H9 (cell line): Measurements from ENCODE around the gene HNRNPLL. TPM values are rescaled to one million over a fixed set of nuclear protein-coding genes. Genes with fewer than 3 reads are reported as not detected.

Source experiments
- DNase-seq: peaks from one replicate; pipeline ENCODE4 v3.0.0-alpha.2; 2017
- H2AFZ ChIP-seq: one replicate; pipeline ENCODE4 v1.6.1; 2013; ENCODE audit warnings: mild to moderate bottlenecking, low read length, control low read depth, moderate library complexity
- H2AK5ac ChIP-seq: 2 replicates; pipeline ENCODE4 v1.6.1; 2013; ENCODE audit warnings: low read length, control low read depth, mixed read lengths; ENCODE audit not compliant: insufficient read length
- H2BK120ac ChIP-seq: one replicate; pipeline ENCODE4 v1.6.1; 2013; ENCODE audit warnings: low read depth, mild to moderate bottlenecking, low read length, control low read depth, inconsistent platforms; ENCODE audit not compliant: poor library complexity, severe bottlenecking
- H2BK12ac ChIP-seq: 2 replicates; pipeline ENCODE4 v1.6.1; 2013; ENCODE audit warnings: low read length, control low read depth, mixed read lengths, low read depth; ENCODE audit not compliant: insufficient read length
- H2BK15ac ChIP-seq: 2 replicates; pipeline ENCODE4 v1.6.1; 2013; ENCODE audit warnings: low read depth, low read length, control low read depth
- H2BK20ac ChIP-seq: one replicate; pipeline ENCODE4 v1.6.1; 2013; ENCODE audit warnings: low read depth, mild to moderate bottlenecking, low read length, control low read depth, inconsistent platforms; ENCODE audit not compliant: poor library complexity, severe bottlenecking
- H2BK5ac ChIP-seq: 2 replicates; pipeline ENCODE4 v1.6.1; 2013; ENCODE audit warnings: low read length, control low read depth, mixed read lengths; ENCODE audit not compliant: insufficient read length
- H3K14ac ChIP-seq: 2 replicates; pipeline ENCODE4 v1.6.1; 2013; ENCODE audit warnings: low read length, control low read depth; ENCODE audit not compliant: insufficient read depth
- H3K18ac ChIP-seq: 2 replicates; pipeline ENCODE4 v1.6.1; 2013; ENCODE audit warnings: low read depth, mild to moderate bottlenecking, mixed read lengths, low read length, control low read depth; ENCODE audit not compliant: insufficient read length
- H3K23ac ChIP-seq: 2 replicates; pipeline ENCODE4 v1.6.1; 2013; ENCODE audit warnings: low read length, control low read depth, mixed read lengths, low read depth; ENCODE audit not compliant: insufficient read length
- H3K23me2 ChIP-seq: 2 replicates; pipeline ENCODE4 v1.6.1; 2013; ENCODE audit warnings: low read depth, mild to moderate bottlenecking, mixed read lengths, low read length, control low read depth; ENCODE audit not compliant: insufficient read length, poor library complexity, severe bottlenecking
- H3K27ac ChIP-seq: 2 replicates; pipeline ENCODE4 v1.5.1; 2013; ENCODE audit warnings: low read length, control low read depth, mixed read lengths, low read depth; ENCODE audit not compliant: insufficient read length
- H3K27me3 ChIP-seq: 2 replicates; pipeline ENCODE4 v1.6.1; 2013; ENCODE audit warnings: low read length, control low read depth, inconsistent platforms; ENCODE audit not compliant: insufficient read depth
- H3K4ac ChIP-seq: 2 replicates; pipeline ENCODE4 v1.6.1; 2013; ENCODE audit warnings: low read depth, mild to moderate bottlenecking, control low read depth, inconsistent platforms, low read length, moderate library complexity
- H3K4me1 ChIP-seq: 2 replicates; pipeline ENCODE4 v1.6.1; 2013; ENCODE audit warnings: low read length, control low read depth, inconsistent platforms; ENCODE audit not compliant: insufficient read depth
- H3K4me2 ChIP-seq: 2 replicates; pipeline ENCODE4 v1.6.1; 2013; ENCODE audit warnings: low read length, control low read depth, mixed read lengths; ENCODE audit not compliant: insufficient read length, insufficient read depth
- H3K56ac ChIP-seq: 2 replicates; pipeline ENCODE4 v1.6.1; 2013; ENCODE audit warnings: low read depth, mild to moderate bottlenecking, mixed read lengths, low read length, control low read depth; ENCODE audit not compliant: insufficient read length
- H3K79me1 ChIP-seq: 2 replicates; pipeline ENCODE4 v1.6.1; 2013; ENCODE audit warnings: low read depth, mild to moderate bottlenecking, moderate library complexity, low read length, control low read depth, inconsistent platforms; ENCODE audit not compliant: insufficient read depth, poor library complexity, severe bottlenecking
- H3K79me2 ChIP-seq: 2 replicates; pipeline ENCODE4 v1.6.1; 2013; ENCODE audit warnings: low read length, control low read depth, inconsistent platforms; ENCODE audit not compliant: insufficient read depth
- H3K9ac ChIP-seq: 2 replicates; pipeline ENCODE4 v1.6.1; 2013; ENCODE audit warnings: low read length, control low read depth, mixed read lengths; ENCODE audit not compliant: insufficient read length; ENCODE audit errors: extremely low read depth
- H3K9me3 ChIP-seq: one replicate; pipeline ENCODE4 v1.6.1; 2013; ENCODE audit warnings: low read depth, low read length, inconsistent platforms; ENCODE audit not compliant: control insufficient read depth
- H3T11ph ChIP-seq: one replicate; pipeline ENCODE4 v1.6.1; 2013; ENCODE audit warnings: mild to moderate bottlenecking, low read length, control low read depth, inconsistent platforms
- H4K20me1 ChIP-seq: one replicate; pipeline ENCODE4 v1.6.1; 2013; ENCODE audit not compliant: control insufficient read depth, insufficient read length, insufficient read depth
- H4K5ac ChIP-seq: 2 replicates; pipeline ENCODE4 v1.6.1; 2013; ENCODE audit warnings: low read depth, mild to moderate bottlenecking, mixed read lengths, low read length, control low read depth; ENCODE audit not compliant: insufficient read length
- H4K8ac ChIP-seq: replicated peaks from 2 replicates; pipeline ENCODE4 v1.6.1; 2013; ENCODE audit warnings: low read length, control low read depth, mixed read lengths, low read depth; ENCODE audit not compliant: insufficient read length
- H4K91ac ChIP-seq: 2 replicates; pipeline ENCODE4 v1.6.1; 2013; ENCODE audit warnings: low read depth, mild to moderate bottlenecking, moderate library complexity, mixed read lengths, low read length, control low read depth; ENCODE audit not compliant: insufficient read length
- H3K27ac Mint-ChIP-seq, 3 experiments: 2 replicates in 2 of 3; 3 replicates in 1 of 3; pipeline ENCODE4 v1.8.0; 2020 to 2021; ENCODE audit warnings: mixed read lengths in 3 of 3, mild to moderate bottlenecking in 1 of 3, moderate library complexity in 1 of 3
- H3K27me3 Mint-ChIP-seq: 2 replicates; pipeline ENCODE4 v1.8.0; 2021; ENCODE audit warnings: low read depth, mild to moderate bottlenecking, moderate library complexity, mixed read lengths
- H3K36me3 Mint-ChIP-seq, 3 experiments: 2 replicates in 2 of 3; 3 replicates in 1 of 3; pipeline ENCODE4 v1.8.0; 2020 to 2021; ENCODE audit warnings: low read depth in 3 of 3, mixed read lengths in 3 of 3; ENCODE audit not compliant: insufficient read depth in 1 of 3
- H3K4me1 Mint-ChIP-seq, 2 experiments: 2 replicates each; pipeline ENCODE4 v1.8.0; 2020; ENCODE audit warnings: mixed read lengths in 2 of 2
- H3K4me3 Mint-ChIP-seq, 2 experiments: 2 replicates in 1 of 2; 3 replicates in 1 of 2; pipeline ENCODE4 v1.8.0; 2020 to 2021; ENCODE audit warnings: mild to moderate bottlenecking in 2 of 2, mixed read lengths in 2 of 2, moderate library complexity in 1 of 2
- H3K9me3 Mint-ChIP-seq, 2 experiments: 2 replicates in 1 of 2; 3 replicates in 1 of 2; pipeline ENCODE4 v1.8.0; 2020; ENCODE audit warnings: mild to moderate bottlenecking in 2 of 2, mixed read lengths in 2 of 2, moderate library complexity in 1 of 2
- CTCF ChIP-seq: fragments of 200-600 bp; sonication (generic); conservative IDR thresholded peaks from 3 replicates; pipeline ENCODE4 v1.8.0; 2021; ENCODE audit warnings: antibody characterized with exemption, mild to moderate bottlenecking
- WGBS: extraction: QIAGEN DNeasy Blood & Tissue Kit; methylation state at CpG from one replicate; pipeline ENCODE4 v1.1.7; 2013; ENCODE audit warnings: missing lambda C conversion rate, low lambda C conversion rate, mixed read lengths; ENCODE audit not compliant: insufficient read length; ENCODE audit errors: extremely low coverage; 5-methylcytosine and 5-hydroxymethylcytosine counted together
- total RNA-seq: library from RNA; stranded (reverse); gene quantifications from 2 replicates; pipeline ENCODE4 v1.2.1, GENCODE V29; 2021

HNRNPLL gene
- total RNA-seq, 1 experiment from 2014 or later = 52.3 TPM

GRCh38 chr2:38516122-38516521 lies 86.6 kb downstream of the HNRNPLL start:
- H2BK20ac ChIP-seq = no peak overlapping the region
- no peak for DNase-seq
- Mint-ChIP-seq H3K9me3 (no peaks in the 10 kb centered on the region), H3K4me1 (peaks cover 12 to 16% of the 10 kb centered on the region in 2 experiments), H3K36me3 (no peaks in the 10 kb centered on the region), H3K27ac (no peak overlapping the region), H3K4me3 (no peak overlapping the region), H3K27me3 (no peaks in the 10 kb centered on the region)
- WGBS = no CpG with 5 or more reads among the region's 3 CpGs
- no peak overlapping the region for H4K91ac ChIP-seq
- H3K9ac ChIP-seq = no peak overlapping the region
- no peak overlapping the region for H2BK15ac ChIP-seq
- H3K27ac ChIP-seq = no peak overlapping the region
- no peaks in the 10 kb centered on the region for H3K23me2 ChIP-seq
- H3K18ac ChIP-seq = no peak overlapping the region
- no peak overlapping the region for H3K23ac ChIP-seq
- H3K4me2 ChIP-seq = no peak overlapping the region
- H4K8ac ChIP-seq = no peak overlapping the region
- no peaks in the 10 kb centered on the region for H3K79me2 ChIP-seq
- no peak overlapping the region for H2BK120ac ChIP-seq
- no peaks in the 10 kb centered on the region; the same call in 1 of the 2 replicates for H3K4me1 ChIP-seq
- no peak overlapping the region for H2BK12ac ChIP-seq
- H3K79me1 ChIP-seq = no peaks in the 10 kb centered on the region
- no peaks in the 10 kb centered on the region for H3K9me3 ChIP-seq
- H3K27me3 ChIP-seq = no peaks in the 10 kb centered on the region
- H4K20me1 ChIP-seq = no peaks in the 10 kb centered on the region
- no peak overlapping the region for H3K4ac ChIP-seq
- H3K14ac ChIP-seq = no peak overlapping the region
- no peak for TF ChIP-seq CTCF
- no peak overlapping the region for H4K5ac ChIP-seq
- no peak overlapping the region for H2BK5ac ChIP-seq
- H2AFZ ChIP-seq = no peak overlapping the region
- H3T11ph ChIP-seq = no peak overlapping the region
- H2AK5ac ChIP-seq = no peak overlapping the region
- no peak overlapping the region for H3K56ac ChIP-seq
